DND-41 (cell line): ENCODE results near the gene SPTLC1.

Experiments used
- CTCF ChIP-seq: IDR thresholded peaks from 2 replicates; pipeline ENCODE4 v1.5.1; 2012; ENCODE audit warnings: borderline replicate concordance, low read length, moderate library complexity, mild to moderate bottlenecking; ENCODE audit not compliant: poor library complexity, severe bottlenecking; ENCODE audit errors: extremely low read depth
- EZH2 ChIP-seq: IDR thresholded peaks from 3 replicates; pipeline ENCODE4 v1.6.1; 2012; ENCODE audit warnings: borderline replicate concordance, low read depth, mild to moderate bottlenecking, moderate library complexity, low read length, inconsistent platforms; ENCODE audit not compliant: severe bottlenecking

- TF ChIP-seq EZH2 = no peak
- no peak for TF ChIP-seq CTCF
Observed at GRCh38 chr9:92119586-92119985, 4.4 kb upstream of the SPTLC1 start.
